GM21723 (cell line): ENCODE data around the gene RAB3D.
"Not testable (repeated sequence)": the region's sequence is repeated elsewhere in the genome, so short reads cannot be mapped to it uniquely, and the experiment has no call there.

Experiments
- ATAC-seq: cut with Tn5 transposase; IDR thresholded peaks from one replicate; pipeline ENCODE4 v1.9.1; 2021; ENCODE audit warnings: mild to moderate bottlenecking, moderate library complexity; ENCODE audit not compliant: unreplicated experiment

Gene RAB3D

DNA sequence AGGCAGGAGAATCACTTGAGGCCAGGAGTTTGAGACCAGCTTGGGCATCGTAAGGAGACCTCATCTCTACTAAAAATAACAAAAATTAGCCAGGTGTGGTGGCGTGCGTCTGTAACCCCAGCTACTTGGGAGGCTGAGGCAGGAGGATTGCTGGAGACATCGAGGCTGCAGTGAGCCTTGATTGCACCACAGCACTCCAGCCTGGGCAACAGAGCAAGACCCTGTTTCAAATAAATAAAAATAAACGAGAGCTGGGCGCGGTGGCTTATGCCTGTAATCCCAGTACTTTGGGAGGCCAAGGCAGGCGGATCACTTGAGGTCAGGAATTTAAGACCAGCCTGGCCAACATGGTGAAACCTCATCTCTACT is 626 bp upstream of the RAB3D start:
- not testable (repeated sequence) for ATAC-seq

DNA sequence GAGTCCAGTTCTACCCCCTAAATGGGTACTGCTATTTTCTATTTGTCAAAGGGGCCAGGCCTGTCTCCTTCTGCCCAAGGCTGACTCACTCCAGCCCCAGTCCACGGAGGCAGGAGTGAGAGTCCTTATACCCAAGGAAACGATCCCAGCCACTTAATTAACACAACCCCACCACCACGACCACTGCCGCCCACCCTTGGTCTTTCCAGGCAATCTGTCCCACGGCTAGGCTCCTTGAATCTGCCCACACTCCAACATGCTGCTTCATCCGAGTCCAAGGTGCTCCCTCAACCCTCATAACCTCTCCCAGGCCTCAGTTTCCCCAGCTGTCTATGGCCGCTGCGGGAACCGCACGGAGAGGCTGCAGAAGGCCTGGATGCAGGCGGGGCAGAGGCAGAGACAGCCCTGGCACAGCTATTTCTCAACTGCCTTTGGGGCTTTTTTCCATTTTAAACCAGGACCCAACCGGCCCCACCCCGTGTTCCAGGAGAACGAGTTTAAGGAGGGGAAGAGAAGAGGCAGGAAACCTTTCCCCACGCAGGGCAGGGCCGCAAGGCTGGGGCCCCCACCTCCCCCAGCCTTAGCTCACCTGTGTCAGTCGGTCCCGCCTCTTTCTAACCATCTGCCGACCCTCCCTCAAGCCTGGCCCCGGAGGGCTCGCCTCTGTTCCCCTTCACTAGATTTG is 746 bp downstream of the RAB3D start:
- ATAC-seq = no peak

DNA sequence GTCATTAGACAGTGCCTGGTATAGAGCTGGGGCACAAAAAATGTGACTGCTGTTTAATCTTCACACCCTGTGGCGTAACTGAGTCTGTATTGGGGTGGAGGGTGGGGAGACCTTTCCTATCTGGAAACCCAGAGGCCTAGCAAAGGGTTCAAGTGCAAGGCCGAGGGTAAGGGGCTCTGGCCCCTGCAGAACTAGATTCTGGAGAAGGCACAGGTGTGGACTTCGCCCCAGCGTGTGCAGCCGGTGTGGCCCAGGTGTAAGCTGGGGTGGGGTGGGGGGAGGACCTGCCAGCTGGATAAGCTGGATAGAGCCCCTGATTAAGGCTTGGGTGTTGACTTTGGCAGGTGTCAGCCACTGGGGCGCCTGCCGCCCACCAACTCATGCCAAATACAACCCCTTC is 1.3 kb downstream of the RAB3D start:
- ATAC-seq = no peak

DNA sequence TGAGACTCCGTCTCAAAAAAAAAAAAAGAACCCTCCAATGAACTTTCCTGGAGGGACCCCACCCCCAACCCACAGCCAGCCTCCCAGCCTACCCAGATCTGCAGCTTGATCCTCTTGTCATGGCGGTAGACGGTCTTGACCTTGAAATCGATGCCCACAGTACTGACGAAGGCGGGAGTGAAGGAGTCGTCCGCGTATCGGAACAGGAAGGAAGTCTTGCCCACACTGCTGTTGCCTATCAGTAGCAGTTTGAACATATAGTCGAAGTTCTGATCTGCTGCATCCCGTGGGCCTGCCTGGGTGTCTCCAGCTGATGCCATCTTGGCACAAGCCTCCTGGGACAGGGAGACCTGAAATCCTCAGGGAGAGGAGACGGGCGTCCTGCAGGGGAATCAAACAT is 2.4 kb downstream of the RAB3D start:
- no peak for ATAC-seq

DNA sequence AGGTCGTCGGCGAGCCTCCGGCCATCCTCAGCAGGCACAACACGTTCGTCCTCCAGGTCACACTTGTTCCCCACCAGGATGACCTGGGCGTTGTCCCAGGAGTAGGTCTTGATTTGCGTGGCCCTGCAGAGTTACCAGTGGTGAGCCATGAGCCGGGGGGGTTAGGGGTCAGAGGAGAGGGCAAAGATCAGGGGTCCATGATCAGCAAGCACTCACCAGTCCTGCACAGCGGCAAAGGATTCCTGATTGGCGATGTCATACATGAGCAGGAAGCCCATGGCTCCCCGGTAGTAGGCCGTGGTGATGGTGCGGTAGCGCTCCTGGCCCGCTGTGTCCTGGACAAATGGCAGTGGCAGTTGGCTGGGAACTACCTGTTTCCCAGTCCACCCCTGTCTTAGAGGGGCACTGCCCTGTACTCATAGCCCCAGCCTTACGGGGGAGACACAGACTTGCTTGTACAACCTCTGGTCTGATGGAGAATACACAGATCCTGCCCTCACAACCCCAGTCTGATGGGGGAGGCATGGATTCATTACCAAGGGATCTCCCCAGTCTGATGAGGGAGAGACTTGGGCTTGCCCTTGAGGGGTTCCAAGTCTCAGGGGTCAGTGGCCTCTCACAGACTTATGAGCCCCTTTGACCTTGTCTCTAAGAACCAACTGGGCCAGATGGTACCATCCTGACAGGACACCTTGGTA is 3.9 kb downstream of the RAB3D start:
- ATAC-seq = no peak

DNA sequence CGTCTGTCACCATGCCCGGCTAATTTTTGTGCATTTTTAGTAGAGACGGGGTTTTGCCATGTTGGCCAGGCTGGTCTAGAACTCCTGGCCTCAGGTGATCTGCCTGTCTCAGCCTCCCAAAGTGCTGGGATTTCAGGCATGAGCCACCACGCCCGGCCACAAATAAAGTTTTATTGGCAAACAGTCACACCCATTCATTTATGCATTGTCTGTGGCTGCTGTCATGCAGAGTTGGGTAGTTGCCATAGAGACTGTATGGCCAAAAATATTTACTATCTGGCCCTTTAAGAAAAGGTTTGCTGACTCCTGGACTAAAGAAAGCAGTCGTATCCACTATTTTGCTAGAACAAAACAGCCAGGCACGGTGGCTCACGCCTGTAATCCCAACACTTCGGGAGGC is 5.6 kb downstream of the RAB3D start:
- ATAC-seq = not testable (repeated sequence)

DNA sequence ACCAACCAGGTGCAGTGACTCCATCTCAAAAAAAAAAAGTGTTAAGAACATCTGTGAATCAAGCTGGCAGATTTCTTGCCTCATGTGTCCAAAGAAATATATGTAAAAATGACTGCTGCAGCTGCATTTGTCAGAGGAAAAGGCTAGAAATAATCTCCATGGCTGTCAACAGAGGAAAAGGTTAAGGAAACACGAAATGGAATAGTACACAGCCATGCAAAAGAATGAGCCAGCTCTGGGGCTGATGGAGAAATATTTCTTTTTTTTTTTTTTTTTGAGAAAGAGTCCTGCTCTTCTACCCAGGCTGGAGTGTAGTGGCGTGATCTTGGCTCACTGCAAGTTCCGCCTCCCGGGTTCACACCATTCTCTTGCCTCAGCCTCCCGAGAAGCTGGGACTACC is 6.6 kb downstream of the RAB3D start:
- no peak for ATAC-seq

DNA sequence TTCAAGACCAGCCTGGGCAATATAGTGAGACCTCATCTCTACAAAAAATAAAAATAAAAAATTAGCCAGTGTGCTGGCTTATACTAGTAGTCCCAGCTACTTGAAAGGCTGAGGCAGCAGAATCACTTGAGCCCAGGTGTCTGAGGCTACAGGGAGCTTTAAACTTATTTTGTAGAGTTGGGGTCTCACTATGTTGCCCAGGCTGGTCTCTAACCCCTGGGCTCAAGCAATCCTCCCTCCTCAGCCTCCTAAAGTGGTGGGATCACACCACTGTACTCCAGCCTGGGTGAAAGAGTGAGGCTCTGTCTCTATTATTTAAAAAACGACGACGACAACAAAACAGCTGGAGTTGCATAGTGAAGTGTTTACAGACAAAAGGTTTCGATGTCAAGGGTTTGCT is 8.0 kb downstream of the RAB3D start:
- no peak for ATAC-seq

DNA sequence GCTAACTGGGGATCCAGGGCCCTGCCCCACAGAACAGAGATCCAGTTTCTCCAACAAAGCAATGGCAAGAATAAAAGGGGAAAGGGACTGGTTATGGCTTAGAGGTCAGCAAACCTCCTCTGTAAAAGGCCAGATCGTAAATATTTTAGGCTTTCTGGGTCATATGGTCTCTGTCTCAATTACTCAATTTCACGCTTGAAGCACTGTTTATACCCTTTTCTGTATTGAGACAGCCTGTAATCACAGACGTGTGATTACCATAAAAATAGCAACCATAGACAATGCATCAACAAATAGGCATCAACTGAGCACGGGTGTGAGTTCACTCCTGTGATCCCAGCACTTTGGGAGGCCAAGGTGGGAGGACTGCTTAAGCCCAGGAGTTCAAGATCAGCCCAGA is 9.3 kb downstream of the RAB3D start:
- no peak for ATAC-seq

DNA sequence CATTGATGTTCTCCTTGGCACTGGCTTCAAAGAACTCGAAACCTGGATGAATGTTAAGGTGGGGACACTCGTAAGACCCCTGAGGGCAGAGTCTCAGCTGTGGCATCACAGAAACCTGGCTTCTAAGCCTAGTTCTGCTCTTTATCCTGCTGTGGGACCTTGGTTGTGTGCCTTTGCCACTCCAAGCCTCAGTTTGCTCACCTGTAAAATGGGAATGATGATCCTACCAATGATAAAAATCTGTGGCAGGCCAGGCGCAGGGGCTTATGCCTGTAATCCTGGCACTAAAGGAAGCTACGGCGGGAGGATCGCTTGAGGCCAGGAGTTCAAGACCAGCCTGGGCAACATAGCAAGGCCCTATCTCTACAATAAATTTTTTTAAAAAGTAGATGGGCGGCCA is 13.9 kb downstream of the RAB3D start:
- ATAC-seq = no peak

DNA sequence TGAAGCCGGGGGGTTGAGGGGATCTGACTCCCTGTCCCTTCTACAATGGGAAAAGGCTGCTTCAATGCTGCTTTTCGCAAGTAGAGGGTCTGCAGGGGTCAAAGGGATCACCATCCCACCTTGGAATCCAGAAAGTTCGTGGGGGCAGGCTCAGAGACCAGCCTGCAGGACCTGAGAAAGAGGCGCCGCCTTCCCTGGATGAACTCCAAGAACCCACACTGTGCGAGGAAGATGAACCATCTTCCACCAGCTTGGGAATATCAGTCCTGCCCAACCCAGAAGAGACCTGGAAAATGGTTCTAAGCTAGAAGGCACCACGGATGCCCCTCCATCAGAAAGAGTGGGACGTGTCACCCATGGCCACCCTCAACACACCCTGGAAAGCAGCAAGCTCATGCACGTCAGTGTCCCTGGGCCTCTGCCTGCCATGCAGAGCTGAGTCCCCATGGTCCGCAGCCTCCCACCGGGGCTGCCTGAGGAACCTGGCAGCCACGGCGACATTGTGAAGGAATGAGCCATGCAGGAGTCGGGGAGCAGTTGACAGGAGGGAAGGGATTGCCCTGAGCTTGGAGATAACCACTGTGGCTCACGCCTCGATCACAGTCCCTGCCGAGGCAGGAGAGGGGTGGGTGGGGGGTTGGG is 14.6 kb downstream of the RAB3D start:
- ATAC-seq = no peak

DNA sequence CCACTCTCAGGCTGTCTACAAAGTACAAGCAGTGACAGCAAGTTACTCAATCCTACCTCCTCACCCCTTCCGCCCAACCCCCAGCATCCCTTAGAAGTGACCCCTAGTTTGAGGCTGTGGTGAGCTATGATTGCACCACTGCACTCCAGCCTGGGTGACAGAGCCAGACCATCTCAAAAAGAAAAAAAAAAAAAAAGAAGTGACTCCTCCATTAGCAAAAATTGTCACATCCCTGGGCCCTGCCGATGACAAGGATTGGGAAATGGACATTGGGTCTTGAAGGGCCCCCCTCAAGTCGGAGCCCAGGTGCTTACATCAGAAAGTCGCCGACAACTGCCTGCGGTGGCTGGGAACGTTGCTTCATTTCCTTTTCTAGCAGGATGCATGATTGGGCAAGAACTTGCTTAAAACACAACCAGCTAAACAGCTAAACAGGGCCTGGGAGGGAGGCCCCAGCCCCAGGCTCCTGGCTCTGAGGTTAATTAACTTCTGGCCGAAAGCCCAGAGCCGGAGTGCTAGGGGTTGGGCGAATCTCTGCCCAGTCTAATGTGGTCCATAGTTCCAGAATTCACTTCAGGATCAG is 15.3 kb downstream of the RAB3D start:
- no peak for ATAC-seq

DNA sequence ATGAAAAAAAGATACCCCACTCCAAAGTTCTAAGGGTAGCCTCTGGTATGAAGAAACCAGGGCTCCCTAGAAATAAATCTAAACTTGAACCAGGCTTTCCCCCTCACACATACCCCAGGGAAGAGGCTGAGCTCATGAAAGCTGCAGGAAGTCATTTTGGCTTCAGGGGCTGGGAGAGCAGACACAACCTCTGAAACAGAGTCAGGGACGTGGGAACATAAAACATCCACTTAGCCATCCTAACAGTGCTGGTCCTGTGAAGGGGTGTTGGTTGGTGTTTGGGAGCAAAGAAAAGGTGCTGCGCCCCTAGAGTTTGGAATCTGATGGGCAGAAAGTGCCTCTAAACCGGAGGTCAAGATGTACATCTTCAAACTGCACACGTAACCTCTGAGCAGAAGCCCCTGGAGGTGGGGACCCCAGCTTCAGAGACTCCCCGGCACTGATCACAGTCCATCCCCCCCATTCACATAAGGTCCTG is 15.8 kb downstream of the RAB3D start:
- ATAC-seq = no peak

DNA sequence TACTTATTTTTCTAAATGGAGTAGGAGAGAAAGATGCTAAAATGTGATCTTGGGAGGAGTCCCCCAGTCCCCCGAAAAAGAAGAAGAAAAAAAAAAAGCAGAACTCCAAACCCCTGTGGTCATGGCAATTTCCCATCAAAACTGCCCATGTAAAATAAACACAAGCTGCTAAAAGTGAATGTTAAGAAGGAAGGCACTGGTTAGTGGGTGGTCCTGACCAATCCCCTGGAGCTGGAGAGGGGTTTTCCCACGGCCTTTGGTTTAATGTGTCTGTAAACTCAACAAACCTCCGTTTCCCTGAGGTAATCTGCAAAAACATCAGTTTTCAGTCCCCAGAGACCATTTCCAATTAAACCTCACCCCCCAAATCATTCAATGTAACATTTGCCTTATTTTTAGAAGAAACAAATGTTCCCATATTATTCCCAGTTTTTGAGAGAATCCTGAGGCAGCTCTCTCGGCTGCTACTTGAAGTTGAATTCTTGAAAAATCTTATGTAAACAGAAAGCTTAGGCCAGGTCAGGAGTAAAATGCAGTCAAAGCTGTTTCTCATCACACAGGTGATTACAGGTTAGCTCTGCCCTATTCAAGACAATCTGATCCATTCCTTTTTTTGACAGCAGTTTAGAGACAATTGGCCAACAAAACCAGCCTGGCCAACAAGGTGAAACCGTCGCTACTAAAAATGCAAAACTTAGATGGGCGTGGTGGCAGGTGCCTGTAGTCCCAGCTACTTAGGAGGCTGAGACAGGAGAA is 17.0 kb downstream of the RAB3D start:
- no peak for ATAC-seq

DNA sequence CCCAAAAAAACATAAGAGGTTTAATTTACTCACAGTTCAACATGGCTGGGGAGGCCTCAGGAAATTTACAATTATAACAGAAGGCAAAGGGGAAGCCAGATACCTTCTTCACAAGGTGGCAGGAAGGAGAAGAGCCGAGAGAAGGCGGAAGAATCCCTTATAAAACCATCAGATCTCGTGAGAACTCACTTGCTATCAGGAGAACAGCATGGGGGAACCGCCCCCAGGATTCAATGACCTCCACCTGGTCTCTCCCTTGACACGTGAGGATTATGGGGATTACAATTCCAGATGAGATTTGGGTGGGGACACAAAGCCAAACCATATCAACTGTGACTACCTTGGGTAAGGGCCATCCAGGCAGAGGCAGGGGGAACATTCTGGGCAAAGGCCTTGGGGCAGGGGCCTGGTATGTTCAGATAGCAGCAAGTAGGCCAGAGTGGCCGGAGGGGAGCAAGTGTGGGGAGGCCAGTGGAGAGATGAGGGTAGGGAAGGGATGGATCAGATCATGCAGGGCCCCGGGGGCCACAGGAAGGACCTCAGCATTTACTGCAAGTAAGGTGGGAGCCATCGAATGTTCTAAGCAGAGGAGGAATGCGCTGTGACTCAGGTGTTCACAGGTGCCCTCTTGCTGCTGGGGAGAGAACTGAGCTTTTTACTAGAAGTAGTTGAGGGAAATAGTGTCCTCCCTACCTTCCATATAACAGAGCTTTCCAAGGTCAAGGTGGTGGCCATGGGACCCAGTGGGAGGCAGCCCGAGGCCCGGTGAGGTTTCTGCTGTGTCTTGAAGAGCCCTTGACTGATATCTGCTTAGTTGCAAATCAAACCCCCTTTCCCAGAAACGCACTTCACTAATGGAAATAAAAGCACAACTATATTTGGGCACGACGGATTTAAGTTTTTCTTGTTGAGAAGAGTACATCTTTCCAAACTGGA is 18.0 kb downstream of the RAB3D start:
- no peak for ATAC-seq

DNA sequence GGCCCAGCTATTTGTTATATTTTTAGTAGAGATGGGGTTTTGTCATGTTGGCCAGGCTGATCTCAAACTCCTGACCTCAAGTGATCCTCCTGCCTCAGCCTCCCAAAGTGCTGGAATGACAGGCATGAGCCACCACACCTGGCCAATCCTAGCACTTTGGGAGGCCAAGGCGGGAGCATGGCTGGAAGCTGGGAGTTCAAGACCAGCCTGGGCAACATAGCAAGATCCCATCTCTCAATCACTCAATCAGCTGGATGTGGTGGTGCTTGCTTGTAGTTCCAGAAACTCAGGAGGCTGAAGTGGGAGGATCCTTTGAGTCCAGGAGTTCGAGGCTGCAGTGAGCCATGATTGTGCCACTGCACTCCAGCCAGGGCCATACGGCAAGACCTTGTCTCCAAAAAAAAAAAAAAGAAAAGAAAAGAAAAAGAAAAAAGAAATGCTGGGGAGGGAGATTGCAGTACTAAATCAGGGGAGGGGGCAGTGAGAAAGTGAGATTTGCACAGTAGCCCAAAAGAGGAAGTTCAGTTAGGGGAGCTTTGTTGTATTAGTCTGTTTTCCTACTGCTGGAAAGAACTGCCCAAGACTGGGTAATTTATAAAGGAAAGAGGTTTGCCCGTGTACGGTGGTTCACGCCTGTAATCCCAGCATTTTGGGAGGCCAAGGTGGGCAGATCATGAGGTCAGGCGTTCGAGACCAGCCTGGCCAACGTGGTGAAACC is 19.0 kb downstream of the RAB3D start:
- not testable (repeated sequence) for ATAC-seq

DNA sequence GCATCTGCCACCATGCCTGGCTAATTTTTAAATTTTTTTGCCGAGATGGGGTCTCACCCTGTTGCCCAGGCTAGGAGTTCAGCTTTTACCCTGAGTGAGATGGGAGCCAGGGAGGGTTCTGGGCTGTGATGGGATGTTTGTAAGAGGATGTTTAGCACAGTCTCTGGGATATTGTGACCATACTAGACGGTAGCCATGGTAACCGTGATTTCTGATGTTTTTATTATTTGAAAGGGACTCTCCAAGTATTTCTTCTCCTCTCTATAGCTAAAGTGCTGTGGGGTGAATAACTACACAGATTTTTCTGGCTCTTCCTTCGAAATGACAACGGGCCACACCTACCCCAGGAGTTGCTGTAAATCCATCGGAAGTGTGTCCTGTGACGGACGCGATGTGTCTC is 33.1 kb downstream of the RAB3D start:
- ATAC-seq = no peak

DNA sequence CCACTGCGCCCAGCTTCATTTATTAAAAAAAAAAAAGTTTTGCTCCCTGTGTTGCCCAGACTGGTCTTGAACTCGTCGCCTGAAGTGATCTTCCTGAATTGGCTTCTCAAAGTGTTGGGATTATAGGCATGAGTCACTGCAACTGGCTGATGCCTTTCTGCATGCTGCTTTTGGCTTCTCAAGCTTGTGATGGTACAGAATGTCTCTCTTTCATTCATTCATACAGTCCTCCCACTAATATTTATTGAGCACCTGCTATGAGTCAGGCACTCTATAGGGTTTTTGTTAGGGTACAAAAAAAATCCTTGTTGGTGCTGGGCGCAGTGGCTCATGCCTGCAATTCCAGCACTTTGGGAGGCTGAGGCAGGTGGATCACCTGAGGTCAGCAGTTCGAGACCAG is 34.5 kb downstream of the RAB3D start:
- ATAC-seq = no peak

DNA sequence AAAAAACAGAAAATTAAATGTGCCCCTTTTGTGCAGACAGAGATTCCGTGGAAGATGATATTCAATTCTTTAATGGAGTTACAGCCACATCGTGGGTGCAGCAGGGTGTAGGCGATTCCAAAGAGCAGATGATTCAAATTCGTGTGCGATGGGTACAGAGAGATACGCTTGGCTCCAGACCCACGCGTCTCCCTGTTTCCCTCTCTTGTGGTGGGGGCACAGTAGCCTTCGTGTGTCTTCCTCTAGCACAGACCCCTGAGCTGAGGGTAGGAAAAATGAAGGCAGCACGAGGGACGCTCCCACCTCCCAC is 38.7 kb downstream of the RAB3D start:
- no peak for ATAC-seq
